HFF-Myc (cell line): Measurements from ENCODE around the gene ATP11A.

Source experiments
- DNase-seq: peaks from one replicate; pipeline ENCODE4 v3.0.0-alpha.2; 2011; ENCODE audit warnings: low read depth; ENCODE audit errors: extremely low read depth
- H3K4me3 ChIP-seq: replicated peaks from 2 replicates; pipeline ENCODE4 v1.5.1; 2011; ENCODE audit warnings: low read depth, mild to moderate bottlenecking, control low read depth, low read length
- TF ChIP-seq, protein P1 (sequence below): IDR thresholded peaks from 2 replicates; pipeline ENCODE4 v1.5.1; 2012; ENCODE audit warnings: mild to moderate bottlenecking, low read depth, low read length, control low read depth; ENCODE audit errors: missing control alignments

Gene ATP11A

GRCh38 chr13:112821340-112822055 is 131.7 kb downstream of the ATP11A start:
- no peak overlapping the region for H3K4me3 ChIP-seq
- TF ChIP-seq, protein P1, sequence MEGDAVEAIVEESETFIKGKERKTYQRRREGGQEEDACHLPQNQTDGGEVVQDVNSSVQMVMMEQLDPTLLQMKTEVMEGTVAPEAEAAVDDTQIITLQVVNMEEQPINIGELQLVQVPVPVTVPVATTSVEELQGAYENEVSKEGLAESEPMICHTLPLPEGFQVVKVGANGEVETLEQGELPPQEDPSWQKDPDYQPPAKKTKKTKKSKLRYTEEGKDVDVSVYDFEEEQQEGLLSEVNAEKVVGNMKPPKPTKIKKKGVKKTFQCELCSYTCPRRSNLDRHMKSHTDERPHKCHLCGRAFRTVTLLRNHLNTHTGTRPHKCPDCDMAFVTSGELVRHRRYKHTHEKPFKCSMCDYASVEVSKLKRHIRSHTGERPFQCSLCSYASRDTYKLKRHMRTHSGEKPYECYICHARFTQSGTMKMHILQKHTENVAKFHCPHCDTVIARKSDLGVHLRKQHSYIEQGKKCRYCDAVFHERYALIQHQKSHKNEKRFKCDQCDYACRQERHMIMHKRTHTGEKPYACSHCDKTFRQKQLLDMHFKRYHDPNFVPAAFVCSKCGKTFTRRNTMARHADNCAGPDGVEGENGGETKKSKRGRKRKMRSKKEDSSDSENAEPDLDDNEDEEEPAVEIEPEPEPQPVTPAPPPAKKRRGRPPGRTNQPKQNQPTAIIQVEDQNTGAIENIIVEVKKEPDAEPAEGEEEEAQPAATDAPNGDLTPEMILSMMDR, result no peak
- no peak for DNase-seq

DNA sequence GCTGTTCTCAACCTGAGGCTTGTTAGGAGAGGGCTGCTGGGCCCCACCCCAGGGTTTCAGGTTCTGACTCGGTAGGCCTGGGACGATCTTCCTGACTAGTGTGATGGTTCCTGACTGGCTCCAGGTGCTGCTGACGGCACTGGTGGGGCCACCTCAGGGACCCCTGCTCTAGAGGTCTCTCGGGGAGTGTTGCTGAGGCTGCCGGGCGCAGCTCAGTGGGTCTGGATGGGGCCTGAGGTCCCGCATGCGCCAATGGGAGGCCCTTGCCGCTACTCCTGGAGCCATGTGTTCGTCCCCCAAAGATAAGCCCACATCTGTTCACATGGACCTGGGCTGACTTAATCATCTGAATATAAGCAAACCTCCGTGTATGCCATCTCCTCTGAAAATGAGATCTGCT is 133.0 kb downstream of the ATP11A start:
- no peak for DNase-seq
- TF ChIP-seq, protein P1, result no peak
- no peak overlapping the region for H3K4me3 ChIP-seq

DNA sequence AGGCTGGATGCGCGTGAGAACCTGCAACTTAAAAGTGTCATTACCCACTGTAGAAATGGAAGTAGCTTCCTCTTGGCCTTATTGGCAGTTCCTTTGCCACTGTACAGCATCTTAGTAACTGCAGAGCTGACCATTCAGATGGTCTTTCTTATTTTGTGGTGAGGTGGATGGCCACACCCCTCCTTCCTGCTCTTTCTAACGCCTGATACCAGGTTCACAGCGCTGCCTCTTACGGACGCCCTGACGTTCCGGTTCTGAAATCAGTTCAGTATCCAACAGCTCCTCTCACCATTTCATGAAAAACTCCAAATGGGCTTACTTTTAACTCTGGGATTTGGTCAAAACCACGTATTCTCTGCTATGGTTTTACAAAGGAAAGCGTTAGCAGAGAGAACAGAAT is 134.6 kb downstream of the ATP11A start:
- H3K4me3 ChIP-seq, result no peak overlapping the region
- DNase-seq, result no peak
- TF ChIP-seq, protein P1, result no peak

- DNase-seq, result no peak
- TF ChIP-seq, protein P1, result no peak
- H3K4me3 ChIP-seq, result no peak overlapping the region
These were observed 135.2 kb downstream of the ATP11A start for GRCh38 chr13:112825071-112825470.

DNA sequence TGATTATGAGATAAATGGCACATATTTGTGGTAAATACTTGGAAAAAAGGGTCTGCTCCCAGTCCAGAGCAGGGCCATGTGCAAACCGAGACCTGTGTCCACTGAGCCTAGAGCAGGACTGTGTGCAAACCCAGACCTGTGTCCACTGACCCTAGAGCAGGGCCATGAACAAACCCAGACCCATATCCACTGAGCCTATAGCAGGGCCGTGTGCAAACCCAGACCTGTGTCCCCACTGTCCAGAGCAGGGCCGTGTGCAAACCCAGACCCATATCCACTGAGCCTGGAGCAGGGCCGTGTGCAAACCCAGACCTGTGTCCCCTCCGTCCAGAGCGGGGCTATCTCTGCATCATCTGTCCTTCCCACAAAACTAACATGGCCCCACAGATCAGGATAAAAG is 136.0 kb downstream of the ATP11A start:
- DNase-seq, result no peak
- no peak overlapping the region for H3K4me3 ChIP-seq
- TF ChIP-seq, protein P1, result no peak

GRCh38 chr13:112826565-112826964 is 136.7 kb downstream of the ATP11A start:
- no peak for DNase-seq
- no peak overlapping the region for H3K4me3 ChIP-seq
- TF ChIP-seq, protein P1, result no peak
